ENCODE results near the gene RARRES2. TPM values are rescaled to one million over a fixed set of nuclear protein-coding genes. Genes with fewer than 3 reads are reported as not detected.
A peak's percentile ranks its signal among the peaks of the same experiment; 100 is the strongest.

Gene RARRES2
- total RNA-seq, 1 experiment from 2014 or later = 60.9 TPM

DNA sequence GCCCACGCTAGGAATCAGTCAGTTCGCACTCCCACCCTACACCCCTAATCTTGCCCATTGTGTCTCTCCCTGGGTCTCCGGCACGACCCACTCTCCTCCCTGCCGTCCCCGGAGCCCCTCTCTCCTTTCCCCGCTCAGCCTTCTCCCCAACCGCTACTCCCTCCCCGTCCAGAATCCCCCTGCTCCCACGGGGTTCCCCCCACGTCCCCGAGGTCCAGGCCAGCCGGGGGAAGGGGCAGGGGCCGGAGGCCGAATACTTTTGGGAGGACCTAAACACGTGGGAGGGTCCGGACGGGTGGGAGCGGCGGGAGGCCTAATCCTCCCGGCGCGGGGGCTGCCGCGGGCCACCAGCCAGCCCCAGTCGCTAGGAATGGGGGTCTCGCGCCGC lies 560 bp downstream of the RARRES2 start:
- Histone ChIP-seq H3K56ac (ENCODE audit: insufficient read length, low read depth, low read length) (no peak overlapping the region), H2BK5ac (ENCODE audit: insufficient read length, low read length) (no peak overlapping the region), H2AK5ac (ENCODE audit: insufficient read length, low read length) (no peak overlapping the region), H3K9me3 (ENCODE audit: control insufficient read depth, low read depth, low read length) (peaks cover 7% of the 10 kb centered on the region), H3K4me1 (ENCODE audit: insufficient read depth, low read length) (no peaks in the 10 kb centered on the region; the same call in 1 of the 2 replicates), H2BK120ac (ENCODE audit: low read depth, low read length, poor library complexity, severe bottlenecking) (no peak overlapping the region), H4K8ac (replicated peaks; ENCODE audit: insufficient read length, low read depth, low read length) (no peak overlapping the region), H2BK12ac (ENCODE audit: insufficient read length, low read depth, low read length) (no peak overlapping the region), H3K23me2 (ENCODE audit: insufficient read length, low read depth, low read length, poor library complexity, severe bottlenecking) (peaks cover 16% of the 10 kb centered on the region), H3K79me2 (ENCODE audit: insufficient read depth, low read length) (no peaks in the 10 kb centered on the region), H2AFZ (ENCODE audit: low read length) (no peak overlapping the region), H2BK15ac (ENCODE audit: low read depth, low read length) (no peak overlapping the region), H3K27me3 (ENCODE audit: insufficient read depth, low read length) (peaks cover 13% of the 10 kb centered on the region), H3K23ac (ENCODE audit: insufficient read length, low read depth, low read length) (no peak overlapping the region), H3K79me1 (ENCODE audit: insufficient read depth, low read depth, low read length, poor library complexity, severe bottlenecking) (no peaks in the 10 kb centered on the region), H4K5ac (ENCODE audit: insufficient read length, low read depth, low read length) (no peak overlapping the region), H3K27ac (ENCODE audit: insufficient read length, low read depth, low read length) (no peak overlapping the region), H3K4me2 (ENCODE audit: insufficient read depth, insufficient read length, low read length) (peak overlapping the region; percentile 76), H3K18ac (ENCODE audit: insufficient read length, low read depth, low read length) (no peak overlapping the region), H3K9ac (ENCODE audit: extremely low read depth, insufficient read length, low read length) (peak overlapping the region; percentile 43), H4K20me1 (ENCODE audit: control insufficient read depth, insufficient read depth, insufficient read length) (no peaks in the 10 kb centered on the region), H2BK20ac (ENCODE audit: low read depth, low read length, poor library complexity, severe bottlenecking) (no peak overlapping the region), H3K14ac (ENCODE audit: insufficient read depth, low read length) (peak overlapping the region; percentile 47), H4K91ac (ENCODE audit: insufficient read length, low read depth, low read length) (no peak overlapping the region), H3K4ac (ENCODE audit: low read depth, low read length) (no peak overlapping the region), H3T11ph (ENCODE audit: low read length) (no peak overlapping the region)
- WGBS (ENCODE audit: extremely low coverage, insufficient read length, low lambda C conversion rate) = no CpG with 5 or more reads among the region's 29 CpGs
- TF ChIP-seq, protein P1, sequence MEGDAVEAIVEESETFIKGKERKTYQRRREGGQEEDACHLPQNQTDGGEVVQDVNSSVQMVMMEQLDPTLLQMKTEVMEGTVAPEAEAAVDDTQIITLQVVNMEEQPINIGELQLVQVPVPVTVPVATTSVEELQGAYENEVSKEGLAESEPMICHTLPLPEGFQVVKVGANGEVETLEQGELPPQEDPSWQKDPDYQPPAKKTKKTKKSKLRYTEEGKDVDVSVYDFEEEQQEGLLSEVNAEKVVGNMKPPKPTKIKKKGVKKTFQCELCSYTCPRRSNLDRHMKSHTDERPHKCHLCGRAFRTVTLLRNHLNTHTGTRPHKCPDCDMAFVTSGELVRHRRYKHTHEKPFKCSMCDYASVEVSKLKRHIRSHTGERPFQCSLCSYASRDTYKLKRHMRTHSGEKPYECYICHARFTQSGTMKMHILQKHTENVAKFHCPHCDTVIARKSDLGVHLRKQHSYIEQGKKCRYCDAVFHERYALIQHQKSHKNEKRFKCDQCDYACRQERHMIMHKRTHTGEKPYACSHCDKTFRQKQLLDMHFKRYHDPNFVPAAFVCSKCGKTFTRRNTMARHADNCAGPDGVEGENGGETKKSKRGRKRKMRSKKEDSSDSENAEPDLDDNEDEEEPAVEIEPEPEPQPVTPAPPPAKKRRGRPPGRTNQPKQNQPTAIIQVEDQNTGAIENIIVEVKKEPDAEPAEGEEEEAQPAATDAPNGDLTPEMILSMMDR (conservative IDR thresholded peaks at IDR 0.05) = no peak
- Mint-ChIP-seq H3K4me3 (peak overlapping the region; percentile 74 to 96), H3K27me3 (ENCODE audit: low read depth) (peaks cover 72% of the 10 kb centered on the region), H3K4me1 (peaks cover 49 to 60% of the 10 kb centered on the region in 2 experiments), H3K27ac (peak overlapping the region in 1 of 3 experiments; percentile 95; a peak in 2 of 7 replicates), H3K36me3 (ENCODE audit: insufficient read depth in 1 of 3, low read depth in 3 of 3) (peaks cover 23 to 41% (median 26%) of the 10 kb centered on the region in 3 experiments), H3K9me3 (peaks cover 13 to 18% of the 10 kb centered on the region in 2 experiments)
- DNase-seq = no peak
